ENCODE data around the gene ISOC2.
"Not testable (repeated sequence)": the region's sequence is repeated elsewhere in the genome, so short reads cannot be mapped to it uniquely, and the experiment has no call there.

GRCh38 chr19:55496820-55497219 lies 35.4 kb upstream of the ISOC2 start:
- TF ChIP-seq CTCF (IDR thresholded peaks at IDR 0.05; ENCODE audit: insufficient read depth, low read length, poor library complexity, severe bottlenecking); EZH2phosphoT487 (conservative IDR thresholded peaks at IDR 0.05; ENCODE audit: low read length): not testable (repeated sequence)

Measured in SU-DHL-6 (cell line).